Measurements from ENCODE around the gene ARHGEF33.

- TF ChIP-seq EZH2 (IDR thresholded peaks at IDR 0.05; ENCODE audit: low read length, unreplicated experiment) (no peak), CTCF (conservative IDR thresholded peaks at IDR 0.05; ENCODE audit: low read depth, low read length) (no peak), EZH2phosphoT487 (IDR thresholded peaks at IDR 0.05; ENCODE audit: borderline replicate concordance, low read length) (no peak)
Measured at GRCh38 chr2:38937548-38937947, 47.9 kb downstream of the ARHGEF33 start.

All from PC-3 (cell line).